Measurements from ENCODE around the gene MX1.

GRCh38 chr21:41480086-41480690 lies 54.1 kb downstream of the MX1 start:
- TF ChIP-seq CTCF (IDR thresholded peaks at IDR 0.05; ENCODE audit: poor library complexity, severe bottlenecking): no peak
- TF ChIP-seq MXI1 (conservative IDR thresholded peaks at IDR 0.05; ENCODE audit: poor library complexity, severe bottlenecking): no peak
- no peak for TF ChIP-seq REST (IDR thresholded peaks at IDR 0.05; ENCODE audit: borderline replicate concordance)
- TF ChIP-seq POLR2AphosphoS5 (IDR thresholded peaks at IDR 0.05): no peak
- TF ChIP-seq EZH2 (IDR thresholded peaks at IDR 0.05; ENCODE audit: borderline replicate concordance, insufficient read depth, low read length, poor library complexity, severe bottlenecking): no peak
- TF ChIP-seq EP300 (conservative IDR thresholded peaks at IDR 0.05; ENCODE audit: poor library complexity, severe bottlenecking): no peak
- TF ChIP-seq SMC3 (conservative IDR thresholded peaks at IDR 0.05; ENCODE audit: poor library complexity): no peak
- TF ChIP-seq RAD21 (conservative IDR thresholded peaks at IDR 0.05): no peak
